ENCODE data around the gene FRMD4B.
A peak's percentile ranks its signal among the peaks of the same experiment; 100 is the strongest.

The FRMD4B gene

GRCh38 chr3:69409011-69409410 is 23.1 kb upstream of the FRMD4B start:
- peaks cover 6% of the 10 kb centered on the region for H3K4me1 Mint-ChIP-seq
- peaks cover 3% of the 10 kb centered on the region for H3K27me3 Mint-ChIP-seq (ENCODE audit: low read depth)
- no peak overlapping the region for H3K27ac Mint-ChIP-seq
- H3K4me3 Mint-ChIP-seq = no peak overlapping the region
- TF ChIP-seq CTCF (IDR thresholded peaks at IDR 0.05; ENCODE audit: unreplicated experiment in 3 of 3) = no peak
- H3K36me3 Mint-ChIP-seq (ENCODE audit: low read depth) = no peaks in the 10 kb centered on the region
- H3K9me3 Mint-ChIP-seq = peaks cover 6% of the 10 kb centered on the region

GRCh38 chr3:69408542-69408941 is 22.7 kb upstream of the FRMD4B start:
- H3K27ac Mint-ChIP-seq = no peak overlapping the region
- H3K4me3 Mint-ChIP-seq = no peak overlapping the region
- H3K27me3 Mint-ChIP-seq (ENCODE audit: low read depth) = peaks cover 3% of the 10 kb centered on the region
- H3K36me3 Mint-ChIP-seq (ENCODE audit: low read depth) = no peaks in the 10 kb centered on the region
- no peak for TF ChIP-seq CTCF (IDR thresholded peaks at IDR 0.05; ENCODE audit: unreplicated experiment in 3 of 3)
- peaks cover 6% of the 10 kb centered on the region for H3K4me1 Mint-ChIP-seq
- H3K9me3 Mint-ChIP-seq = peaks cover 6% of the 10 kb centered on the region

- H3K4me1 Mint-ChIP-seq = peaks cover 6% of the 10 kb centered on the region
- H3K27ac Mint-ChIP-seq = no peak overlapping the region
- no peak overlapping the region for H3K4me3 Mint-ChIP-seq
- no peaks in the 10 kb centered on the region for H3K36me3 Mint-ChIP-seq (ENCODE audit: low read depth)
- TF ChIP-seq CTCF (IDR thresholded peaks at IDR 0.05; ENCODE audit: unreplicated experiment in 3 of 3) = no peak
- H3K27me3 Mint-ChIP-seq (ENCODE audit: low read depth) = peaks cover 3% of the 10 kb centered on the region
- peaks cover 6% of the 10 kb centered on the region for H3K9me3 Mint-ChIP-seq
Observed at GRCh38 chr3:69407908-69408307, 22.0 kb upstream of the FRMD4B start.

GRCh38 chr3:69406163-69406562 is 20.3 kb upstream of the FRMD4B start:
- Mint-ChIP-seq H3K4me3 (no peak overlapping the region), H3K27me3 (ENCODE audit: low read depth) (peaks cover 3% of the 10 kb centered on the region), H3K9me3 (peaks cover 9% of the 10 kb centered on the region), H3K27ac (no peak overlapping the region), H3K4me1 (peaks cover 6% of the 10 kb centered on the region), H3K36me3 (ENCODE audit: low read depth) (no peaks in the 10 kb centered on the region)
- no peak for TF ChIP-seq CTCF (IDR thresholded peaks at IDR 0.05; ENCODE audit: unreplicated experiment in 3 of 3)

GRCh38 chr3:69405067-69405466 is 19.2 kb upstream of the FRMD4B start:
- Mint-ChIP-seq H3K9me3 (peaks cover 9% of the 10 kb centered on the region), H3K27ac (no peak overlapping the region), H3K4me1 (peaks cover 6% of the 10 kb centered on the region), H3K27me3 (ENCODE audit: low read depth) (peaks cover 3% of the 10 kb centered on the region), H3K4me3 (no peak overlapping the region), H3K36me3 (ENCODE audit: low read depth) (no peaks in the 10 kb centered on the region)
- TF ChIP-seq CTCF (IDR thresholded peaks at IDR 0.05; ENCODE audit: unreplicated experiment in 3 of 3) = no peak

- peaks cover 9% of the 10 kb centered on the region for H3K9me3 Mint-ChIP-seq
- H3K27ac Mint-ChIP-seq = peak overlapping the region; percentile 9 to 70 (median 65)
- peaks cover 6% of the 10 kb centered on the region for H3K4me1 Mint-ChIP-seq
- H3K27me3 Mint-ChIP-seq (ENCODE audit: low read depth) = peaks cover 3% of the 10 kb centered on the region
- no peak overlapping the region for H3K4me3 Mint-ChIP-seq
- no peak for TF ChIP-seq CTCF (IDR thresholded peaks at IDR 0.05; ENCODE audit: unreplicated experiment in 3 of 3)
- no peaks in the 10 kb centered on the region for H3K36me3 Mint-ChIP-seq (ENCODE audit: low read depth)
Observed at GRCh38 chr3:69403454-69403853, 17.6 kb upstream of the FRMD4B start.
